Cardiac muscle cell (in vitro differentiated cells and primary cell): ENCODE measurements around the gene ERO1B. TPM values are rescaled to one million over a fixed set of nuclear protein-coding genes. Genes with fewer than 3 reads are reported as not detected.
"Not testable (repeated sequence)": the region's sequence is repeated elsewhere in the genome, so short reads cannot be mapped to it uniquely, and the experiment has no call there.

ENCODE experiments used
- DNase-seq, 2 donors: peaks; one replicate each; pipeline versions ENCODE4 v3.0.0 to v3.0.0-alpha.2; 2010 to 2017; ENCODE audit warnings: low read depth in 1 of 2, low spot score in 1 of 2
- H3K27ac ChIP-seq: fragments of 200-600 bp; sonication (generic); 2 replicates; pipeline ENCODE4 v1.5.1; 2016
- H3K27me3 ChIP-seq: fragments of 200-600 bp; sonication (generic); 2 replicates; pipeline ENCODE4 v1.6.0; 2016; ENCODE audit warnings: control low read depth
- H3K36me3 ChIP-seq: fragments of 200-600 bp; sonication (generic); 2 replicates; pipeline ENCODE4 v1.5.1; 2016; ENCODE audit warnings: control low read depth
- H3K4me1 ChIP-seq: fragments of 200-600 bp; sonication (generic); 2 replicates; pipeline ENCODE4 v1.8.1; 2017; ENCODE audit warnings: low read depth, mild to moderate bottlenecking, mixed run types
- H3K4me3 ChIP-seq: fragments of 200-600 bp; sonication (generic); 2 replicates; pipeline ENCODE4 v1.5.1; 2016; ENCODE audit warnings: mild to moderate bottlenecking
- H3K9me3 ChIP-seq: fragments of 200-600 bp; sonication (generic); 2 replicates; pipeline ENCODE4 v1.5.1; 2017; ENCODE audit warnings: low read depth, mild to moderate bottlenecking, control low read depth
- polyA plus RNA-seq: library from polyadenylated mRNA; unstranded; fragments of >200 nt; fragmentation: Nextera tagmentation; extraction: Ambion mirVana; gene quantifications from 2 replicates; pipeline ENCODE4 v1.2.1, GENCODE V29; 2016
- total RNA-seq: library from RNA; depleted of rRNA; stranded (reverse); fragments of >200 nt; gene quantifications from 2 replicates; pipeline ENCODE4 v1.2.3, GENCODE V29; 2016
- TF ChIP-seq, protein P1 (sequence below): IDR thresholded peaks from 2 replicates; pipeline ENCODE4 v1.5.1; 2012; ENCODE audit warnings: low read depth, mild to moderate bottlenecking, low read length

Gene ERO1B
- total and polyA plus RNA-seq, 2 experiments from 2014 or later, result 2.2 to 2.7 TPM

DNA sequence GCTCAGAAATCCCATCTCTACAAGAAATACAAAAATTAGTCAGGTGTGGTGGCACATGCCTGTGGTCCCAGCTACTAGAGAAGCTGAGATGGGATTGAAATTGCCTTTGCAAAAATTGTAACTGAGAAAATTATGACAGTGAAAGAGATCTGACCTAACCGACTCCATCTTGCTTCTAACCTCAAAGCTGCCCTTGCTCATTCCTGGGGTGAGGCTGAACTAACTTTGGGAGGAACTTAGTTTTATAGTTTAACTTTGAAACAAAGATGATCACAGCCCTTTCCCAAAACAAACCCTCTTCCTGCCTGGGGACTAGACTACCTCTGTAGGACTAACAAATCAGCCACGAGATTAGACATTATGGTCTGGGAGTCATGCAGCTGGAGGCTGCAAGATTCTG, 33.8 kb upstream of the ERO1B start:
- Histone ChIP-seq H3K9me3 (no peaks in the 10 kb centered on the region), H3K36me3 (no peaks in the 10 kb centered on the region), H3K27ac (no peak overlapping the region), H3K4me3 (no peak overlapping the region), H3K27me3 (no peaks in the 10 kb centered on the region), H3K4me1 (no peaks in the 10 kb centered on the region)
- TF ChIP-seq, protein P1, sequence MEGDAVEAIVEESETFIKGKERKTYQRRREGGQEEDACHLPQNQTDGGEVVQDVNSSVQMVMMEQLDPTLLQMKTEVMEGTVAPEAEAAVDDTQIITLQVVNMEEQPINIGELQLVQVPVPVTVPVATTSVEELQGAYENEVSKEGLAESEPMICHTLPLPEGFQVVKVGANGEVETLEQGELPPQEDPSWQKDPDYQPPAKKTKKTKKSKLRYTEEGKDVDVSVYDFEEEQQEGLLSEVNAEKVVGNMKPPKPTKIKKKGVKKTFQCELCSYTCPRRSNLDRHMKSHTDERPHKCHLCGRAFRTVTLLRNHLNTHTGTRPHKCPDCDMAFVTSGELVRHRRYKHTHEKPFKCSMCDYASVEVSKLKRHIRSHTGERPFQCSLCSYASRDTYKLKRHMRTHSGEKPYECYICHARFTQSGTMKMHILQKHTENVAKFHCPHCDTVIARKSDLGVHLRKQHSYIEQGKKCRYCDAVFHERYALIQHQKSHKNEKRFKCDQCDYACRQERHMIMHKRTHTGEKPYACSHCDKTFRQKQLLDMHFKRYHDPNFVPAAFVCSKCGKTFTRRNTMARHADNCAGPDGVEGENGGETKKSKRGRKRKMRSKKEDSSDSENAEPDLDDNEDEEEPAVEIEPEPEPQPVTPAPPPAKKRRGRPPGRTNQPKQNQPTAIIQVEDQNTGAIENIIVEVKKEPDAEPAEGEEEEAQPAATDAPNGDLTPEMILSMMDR, result no peak
- DNase-seq, result no peak

DNA sequence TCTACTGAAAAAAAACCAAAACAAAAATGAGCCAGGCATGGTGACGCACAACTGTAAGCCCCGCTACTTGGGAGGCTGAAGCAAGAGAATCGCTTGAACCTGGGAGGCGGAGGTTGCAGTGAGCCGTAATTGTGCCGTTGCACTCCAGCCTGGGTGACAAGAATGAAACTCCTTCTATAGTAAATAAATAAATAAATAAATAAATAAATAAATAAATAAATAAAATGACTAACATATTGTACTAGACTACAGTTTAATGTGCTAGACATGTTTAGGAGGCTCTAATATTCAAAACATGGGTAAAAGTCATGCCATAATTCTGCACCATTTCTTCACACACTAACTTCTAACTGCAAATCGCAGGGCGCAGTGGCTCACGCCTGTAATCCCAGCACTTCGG, 33.3 kb upstream of the ERO1B start:
- no peak for DNase-seq
- Histone ChIP-seq H3K4me1 (no peaks in the 10 kb centered on the region), H3K27me3 (no peaks in the 10 kb centered on the region), H3K9me3 (no peaks in the 10 kb centered on the region), H3K4me3 (no peak overlapping the region), H3K36me3 (no peaks in the 10 kb centered on the region), H3K27ac (no peak overlapping the region)
- TF ChIP-seq, protein P1, result no peak

DNA sequence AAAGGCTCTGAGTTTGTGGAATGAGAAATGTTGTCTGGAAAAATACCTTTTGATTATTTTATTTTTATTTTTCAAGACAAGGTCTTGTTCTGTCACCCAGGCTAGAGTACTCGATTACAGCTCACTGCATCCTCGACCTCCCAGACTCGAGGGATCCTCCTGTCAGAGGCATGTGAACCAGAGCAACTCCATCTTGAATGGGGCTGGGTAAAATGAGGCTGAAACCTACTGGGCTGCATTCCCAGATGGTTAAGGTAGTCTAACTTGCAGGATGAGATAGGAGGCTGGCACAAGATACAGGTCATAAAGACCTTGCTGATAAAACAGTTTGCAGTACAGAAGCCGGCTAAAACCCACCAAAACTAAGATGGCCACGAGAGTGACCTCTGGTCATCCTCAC, 32.3 kb upstream of the ERO1B start:
- not testable (repeated sequence) for H3K4me1 ChIP-seq, H3K27me3 ChIP-seq, H3K36me3 ChIP-seq, H3K27ac ChIP-seq, H3K9me3 ChIP-seq, H3K4me3 ChIP-seq, DNase-seq

- no peaks in the 10 kb centered on the region for H3K9me3 ChIP-seq
- no peak overlapping the region for H3K4me3 ChIP-seq
- no peak for DNase-seq
- TF ChIP-seq, protein P1, result no peak
- no peaks in the 10 kb centered on the region for H3K27me3 ChIP-seq
- no peak overlapping the region for H3K27ac ChIP-seq
- H3K4me1 ChIP-seq, result no peaks in the 10 kb centered on the region
- no peaks in the 10 kb centered on the region for H3K36me3 ChIP-seq
Observed at GRCh38 chr1:236313427-236313826, 31.7 kb upstream of the ERO1B start.

- H3K9me3 ChIP-seq, result no peaks in the 10 kb centered on the region
- no peaks in the 10 kb centered on the region for H3K27me3 ChIP-seq
- no peaks in the 10 kb centered on the region for H3K4me1 ChIP-seq
- H3K27ac ChIP-seq, result no peak overlapping the region
- TF ChIP-seq, protein P1, result no peak
- no peak for DNase-seq
- no peak overlapping the region for H3K4me3 ChIP-seq
- H3K36me3 ChIP-seq, result no peaks in the 10 kb centered on the region
Observed at GRCh38 chr1:236311040-236311439, 29.3 kb upstream of the ERO1B start.

DNA sequence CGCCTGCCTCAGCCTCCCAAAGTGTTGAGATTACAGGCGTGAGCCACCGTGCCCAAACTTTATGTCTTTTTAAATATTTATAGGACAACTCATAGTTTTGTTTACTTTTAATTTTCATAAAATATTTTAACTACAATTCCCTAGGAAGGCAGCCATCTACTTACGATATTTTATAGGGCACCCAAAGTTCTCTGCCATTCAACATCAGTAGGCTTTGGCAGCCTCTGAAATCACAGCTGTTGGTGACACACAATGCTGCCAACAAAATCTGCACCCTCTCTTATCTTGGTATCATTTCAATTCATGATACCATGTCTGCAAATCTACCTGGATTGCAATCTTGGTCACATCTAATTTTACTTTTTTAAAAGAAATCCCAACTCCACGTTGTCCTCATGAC, 27.1 kb upstream of the ERO1B start:
- no peaks in the 10 kb centered on the region for H3K4me1 ChIP-seq
- H3K27me3 ChIP-seq, result no peaks in the 10 kb centered on the region
- no peak overlapping the region for H3K27ac ChIP-seq
- no peak for DNase-seq
- H3K36me3 ChIP-seq, result no peaks in the 10 kb centered on the region
- H3K4me3 ChIP-seq, result no peak overlapping the region
- H3K9me3 ChIP-seq, result no peaks in the 10 kb centered on the region
- TF ChIP-seq, protein P1, result no peak
